MCF 10A (cell line): ENCODE measurements around the gene FIS1. TPM values are rescaled to one million over a fixed set of nuclear protein-coding genes. Genes with fewer than 3 reads are reported as not detected.

ENCODE experiments used
- BruUV-seq: library from RNA; stranded (reverse); fragments of 400-500 nt; replicated peaks from 2 replicates; lab custom pipeline; 2021; lab: Mats Ljungman, UMichigan
- CTCF ChIA-PET: fragments of 300-600 bp; sonication (Branson Sonifier 250); formaldehyde crosslinking; extraction: SDS; loops from one replicate; lab custom pipeline; 2021; ENCODE audit warnings: antibody characterized with exemption, inconsistent platforms; lab: Yijun Ruan, JAX
- POLR2A ChIA-PET: fragments of 300-600, 350-650 bp; sonication (Branson Sonifier 250); formaldehyde crosslinking; extraction: SDS; loops from one replicate; lab custom pipeline; 2020; ENCODE audit warnings: antibody characterized with exemption, inconsistent platforms; lab: Yijun Ruan, JAX
- DNase-seq: peaks from one replicate; pipeline ENCODE4 v3.0.0-alpha.2; 2018; ENCODE audit not compliant: unreplicated experiment
- H3K27ac Mint-ChIP-seq: one replicate; pipeline ENCODE4 v1.8.0; 2022; ENCODE audit warnings: mild to moderate bottlenecking, low read depth, mixed read lengths; ENCODE audit not compliant: unreplicated experiment
- H3K27me3 Mint-ChIP-seq: one replicate; pipeline ENCODE4 v1.8.0; 2022; ENCODE audit warnings: mixed read lengths; ENCODE audit not compliant: insufficient read depth, unreplicated experiment
- H3K36me3 Mint-ChIP-seq: one replicate; pipeline ENCODE4 v1.8.0; 2022; ENCODE audit warnings: mild to moderate bottlenecking, moderate library complexity, mixed read lengths; ENCODE audit not compliant: insufficient read depth, unreplicated experiment
- H3K4me1 Mint-ChIP-seq: one replicate; pipeline ENCODE4 v1.8.0; 2022; ENCODE audit warnings: mixed read lengths; ENCODE audit not compliant: insufficient read depth, unreplicated experiment
- H3K4me3 Mint-ChIP-seq: one replicate; pipeline ENCODE4 v1.8.0; 2022; ENCODE audit warnings: mild to moderate bottlenecking, moderate library complexity, mixed read lengths; ENCODE audit not compliant: unreplicated experiment
- H3K9me3 Mint-ChIP-seq: one replicate; pipeline ENCODE4 v1.8.0; 2022; ENCODE audit warnings: mixed read lengths; ENCODE audit not compliant: unreplicated experiment
- intact Hi-C: fragments of 100-400 bp; cut with micrococcal nuclease; formaldehyde crosslinking; loops from 2 replicates; pipeline ENCODE4 v1.14.1; 2022
- total RNA-seq: library from RNA; stranded (reverse); gene quantifications from 2 replicates; pipeline ENCODE4 v1.2.3, GENCODE V29; 2022
- TF ChIP-seq, protein P1 (sequence below): fragments of 200-600 bp; IDR thresholded peaks from one replicate; pipeline ENCODE4 v1.8.0; 2022; ENCODE audit warnings: antibody characterized with exemption, mild to moderate bottlenecking; ENCODE audit not compliant: unreplicated experiment

FIS1 gene
- total RNA-seq, 1 experiment from 2014 or later, result 213 TPM

DNA sequence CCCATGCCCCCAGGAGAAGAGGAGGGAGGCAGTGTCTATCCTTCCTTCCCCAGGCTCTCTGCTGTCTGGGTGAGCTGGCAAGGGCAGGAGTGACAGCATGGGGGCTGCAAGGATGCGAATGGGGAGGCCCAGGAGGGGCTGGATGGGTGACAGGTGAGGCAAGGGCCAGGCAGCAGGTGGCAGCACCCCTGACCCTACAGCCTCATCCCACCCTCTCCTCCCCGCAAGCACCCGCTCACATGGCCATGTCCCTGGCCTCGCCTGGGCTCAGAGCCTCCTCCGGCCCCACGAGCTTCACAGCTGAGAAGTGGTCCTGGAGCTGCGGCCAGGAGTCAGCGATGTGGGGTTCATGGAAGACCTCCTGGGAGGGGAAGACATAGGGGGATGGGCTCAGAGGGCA is 32.9 kb downstream of the FIS1 start:
- Mint-ChIP-seq H3K36me3 (peaks cover 64% of the 10 kb centered on the region), H3K9me3 (no peaks in the 10 kb centered on the region), H3K4me1 (peaks cover 12% of the 10 kb centered on the region), H3K4me3 (no peak overlapping the region), H3K27ac (no peak overlapping the region), H3K27me3 (no peaks in the 10 kb centered on the region)
- intact Hi-C loops, result no loop called here
- POLR2A ChIA-PET, result interaction anchor here (1.0 kb wide), 1 partner anchor 86 kb away, joined by 3 read pairs; no protein-coding TSS in a partner anchor
- CTCF ChIA-PET, result no interaction called here
- no peak for DNase-seq
- no TSS peak for BruUV-seq
- TF ChIP-seq, protein P1, sequence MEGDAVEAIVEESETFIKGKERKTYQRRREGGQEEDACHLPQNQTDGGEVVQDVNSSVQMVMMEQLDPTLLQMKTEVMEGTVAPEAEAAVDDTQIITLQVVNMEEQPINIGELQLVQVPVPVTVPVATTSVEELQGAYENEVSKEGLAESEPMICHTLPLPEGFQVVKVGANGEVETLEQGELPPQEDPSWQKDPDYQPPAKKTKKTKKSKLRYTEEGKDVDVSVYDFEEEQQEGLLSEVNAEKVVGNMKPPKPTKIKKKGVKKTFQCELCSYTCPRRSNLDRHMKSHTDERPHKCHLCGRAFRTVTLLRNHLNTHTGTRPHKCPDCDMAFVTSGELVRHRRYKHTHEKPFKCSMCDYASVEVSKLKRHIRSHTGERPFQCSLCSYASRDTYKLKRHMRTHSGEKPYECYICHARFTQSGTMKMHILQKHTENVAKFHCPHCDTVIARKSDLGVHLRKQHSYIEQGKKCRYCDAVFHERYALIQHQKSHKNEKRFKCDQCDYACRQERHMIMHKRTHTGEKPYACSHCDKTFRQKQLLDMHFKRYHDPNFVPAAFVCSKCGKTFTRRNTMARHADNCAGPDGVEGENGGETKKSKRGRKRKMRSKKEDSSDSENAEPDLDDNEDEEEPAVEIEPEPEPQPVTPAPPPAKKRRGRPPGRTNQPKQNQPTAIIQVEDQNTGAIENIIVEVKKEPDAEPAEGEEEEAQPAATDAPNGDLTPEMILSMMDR, result no peak

DNA sequence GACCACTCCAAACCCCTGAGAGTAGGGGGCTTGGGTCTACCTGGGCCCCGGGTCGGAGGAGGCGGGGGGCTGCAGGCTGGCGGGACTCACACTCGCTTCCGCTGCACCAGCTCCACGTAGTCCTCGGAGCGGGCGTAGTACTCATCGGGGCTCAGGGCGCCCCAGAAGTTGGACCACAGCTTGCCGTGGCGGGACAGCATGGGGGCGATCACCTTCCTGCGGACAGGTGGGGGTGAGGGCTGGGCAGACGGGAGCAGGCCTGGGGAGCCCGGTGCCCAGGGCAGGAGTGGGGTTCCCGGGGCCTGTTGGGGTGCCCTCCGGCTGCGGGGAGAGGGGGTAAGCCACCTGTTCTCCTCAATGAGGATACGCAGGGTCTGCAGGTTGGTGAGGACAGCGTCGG is 33.4 kb downstream of the FIS1 start:
- BruUV-seq, result no TSS peak
- Mint-ChIP-seq H3K4me1 (peaks cover 11% of the 10 kb centered on the region), H3K4me3 (no peak overlapping the region), H3K9me3 (no peaks in the 10 kb centered on the region), H3K27me3 (no peaks in the 10 kb centered on the region), H3K36me3 (peaks cover 69% of the 10 kb centered on the region), H3K27ac (no peak overlapping the region)
- DNase-seq, result no peak
- TF ChIP-seq, protein P1, result no peak
- intact Hi-C loops, result no loop called here
- CTCF ChIA-PET, result interaction anchor here (0.6 to 1.7 kb wide), 2 partner anchors 19 to 105 kb away, joined by 3 to 14 read pairs; no protein-coding TSS in a partner anchor
- POLR2A ChIA-PET, result interaction anchor here (1.0 kb wide), 1 partner anchor 85 kb away, joined by 3 read pairs; no protein-coding TSS in a partner anchor

DNA sequence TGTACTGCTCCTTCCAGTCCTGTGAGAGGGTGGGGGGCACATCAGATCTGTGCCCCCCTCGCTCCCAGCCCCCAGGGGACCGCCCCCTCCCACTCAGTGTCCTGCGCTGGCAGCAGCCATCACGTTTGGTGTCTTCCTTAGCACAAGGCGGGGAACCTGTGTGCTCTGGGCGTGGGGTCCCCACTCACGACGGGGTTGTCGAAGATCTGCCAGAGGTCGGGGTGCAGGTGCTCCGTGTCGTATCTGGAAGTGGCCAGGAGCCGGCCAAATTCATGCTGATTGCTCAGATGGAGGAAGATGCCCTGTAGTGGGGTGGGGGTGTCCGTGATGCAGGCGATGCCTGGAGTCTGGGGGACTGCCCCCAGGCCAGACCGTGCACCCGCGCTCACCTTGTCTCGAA is 34.7 kb downstream of the FIS1 start:
- Mint-ChIP-seq H3K4me1 (peaks cover 4% of the 10 kb centered on the region), H3K36me3 (peaks cover 70% of the 10 kb centered on the region), H3K4me3 (no peak overlapping the region), H3K9me3 (no peaks in the 10 kb centered on the region), H3K27ac (no peak overlapping the region), H3K27me3 (no peaks in the 10 kb centered on the region)
- BruUV-seq, result no TSS peak
- TF ChIP-seq, protein P1, result no peak
- intact Hi-C loops, result no loop called here
- DNase-seq, result no peak
- ChIA-PET CTCF (interaction anchor here (0.6 to 1.7 kb wide), 2 partner anchors 18 to 58 kb away, joined by 3 to 14 read pairs; no protein-coding TSS in a partner anchor), POLR2A (no interaction called here)

DNA sequence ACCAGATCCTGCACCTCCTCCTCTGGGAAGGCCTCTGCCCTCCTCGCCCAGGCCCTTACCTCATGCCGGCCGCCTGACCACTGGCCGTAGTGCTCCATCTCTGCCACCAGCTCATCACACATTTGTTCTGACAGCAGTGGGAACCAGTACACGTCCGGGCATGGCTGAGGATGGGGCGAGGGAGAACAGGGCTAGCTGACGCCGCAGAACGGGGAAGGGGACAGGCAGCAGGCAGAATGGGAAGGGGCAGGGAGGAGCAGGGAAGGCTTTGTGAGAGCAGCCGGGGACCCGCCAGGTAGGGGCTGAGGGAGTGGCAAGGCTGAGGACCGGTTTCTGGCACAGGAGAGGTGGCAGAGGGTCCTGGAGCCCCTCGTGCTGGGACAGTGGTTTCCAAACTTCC is 36.1 kb downstream of the FIS1 start:
- H3K9me3 Mint-ChIP-seq, result no peaks in the 10 kb centered on the region
- H3K4me1 Mint-ChIP-seq, result no peaks in the 10 kb centered on the region
- H3K27me3 Mint-ChIP-seq, result no peaks in the 10 kb centered on the region
- no peak for DNase-seq
- TF ChIP-seq, protein P1, result no peak
- no TSS peak for BruUV-seq
- intact Hi-C loops, result no loop called here
- H3K4me3 Mint-ChIP-seq, result no peak overlapping the region
- ChIA-PET CTCF (interaction anchor here (0.6 to 1.1 kb wide), 4 partner anchors 40 to 155 kb away, joined by 3 to 4 read pairs (median 3); no protein-coding TSS in a partner anchor), POLR2A (interaction anchor here (0.6 kb wide), 1 partner anchor 1102 kb away, joined by 3 read pairs; no protein-coding TSS in a partner anchor)
- H3K27ac Mint-ChIP-seq, result no peak overlapping the region
- H3K36me3 Mint-ChIP-seq, result peaks cover 57% of the 10 kb centered on the region
